DND-41 (cell line): ENCODE results near the gene GNA14.

ENCODE experiments used
- ATAC-seq: fragments of 200-7000 bp; cut with Tn5 transposase; 3 replicates; pipeline ENCODE4 v1.9.1; 2021; ENCODE audit warnings: low read depth; ENCODE audit not compliant: insufficient read depth
- DNase-seq: peaks from one replicate; pipeline ENCODE4 v3.0.0-alpha.2; 2020
- H2AFZ ChIP-seq: 2 replicates; pipeline ENCODE4 v1.6.0; 2012; ENCODE audit warnings: low read depth, low read length
- H3K27ac ChIP-seq: 2 replicates; pipeline ENCODE4 v1.5.1; 2012; ENCODE audit warnings: low read length, inconsistent platforms
- H3K27me3 ChIP-seq: fragments of 200-600 bp; sonication (generic); 2 replicates; pipeline ENCODE4 v1.6.0; 2012; ENCODE audit warnings: low read length, mild to moderate bottlenecking, inconsistent platforms; ENCODE audit not compliant: insufficient read depth, poor library complexity
- H3K36me3 ChIP-seq: 2 replicates; pipeline ENCODE4 v1.5.1; 2012; ENCODE audit warnings: low read length, inconsistent platforms; ENCODE audit not compliant: insufficient read depth
- H3K4me1 ChIP-seq: 2 replicates; pipeline ENCODE4 v1.5.1; 2012; ENCODE audit warnings: mild to moderate bottlenecking, low read length; ENCODE audit not compliant: insufficient read depth
- H3K4me2 ChIP-seq: 2 replicates; pipeline ENCODE4 v1.6.0; 2012; ENCODE audit warnings: mild to moderate bottlenecking, moderate library complexity, low read length, inconsistent platforms; ENCODE audit not compliant: insufficient read depth
- H3K4me3 ChIP-seq, 2 experiments: fragments of 200-600 bp in 1 of 2; shearing (Covaris generic) in 1 of 2; 2 replicates each; pipeline ENCODE4 v1.5.1; 2012 to 2016; ENCODE audit warnings: inconsistent platforms in 2 of 2, low read length in 2 of 2, mild to moderate bottlenecking in 2 of 2, low read depth in 1 of 2, moderate library complexity in 1 of 2
- H3K79me2 ChIP-seq: 2 replicates; pipeline ENCODE4 v1.6.0; 2012; ENCODE audit warnings: low read length, inconsistent platforms; ENCODE audit not compliant: insufficient read depth
- H3K9ac ChIP-seq: 2 replicates; pipeline ENCODE4 v1.6.0; 2012; ENCODE audit warnings: low read depth, mild to moderate bottlenecking, inconsistent platforms, low read length, moderate library complexity
- H3K9me3 ChIP-seq: 2 replicates; pipeline ENCODE4 v1.5.1; 2012; ENCODE audit warnings: low read length, moderate library complexity, mild to moderate bottlenecking, inconsistent platforms; ENCODE audit not compliant: insufficient read depth, severe bottlenecking
- H4K20me1 ChIP-seq: 2 replicates; pipeline ENCODE4 v1.6.0; 2012; ENCODE audit warnings: low read length; ENCODE audit not compliant: insufficient read depth
- EZH2 ChIP-seq: IDR thresholded peaks from 3 replicates; pipeline ENCODE4 v1.6.1; 2012; ENCODE audit warnings: borderline replicate concordance, low read depth, mild to moderate bottlenecking, moderate library complexity, low read length, inconsistent platforms; ENCODE audit not compliant: severe bottlenecking
- TF ChIP-seq, protein P1 (sequence below): IDR thresholded peaks from 2 replicates; pipeline ENCODE4 v1.5.1; 2012; ENCODE audit warnings: borderline replicate concordance, low read length, moderate library complexity, mild to moderate bottlenecking; ENCODE audit not compliant: poor library complexity, severe bottlenecking; ENCODE audit errors: extremely low read depth

GNA14 gene

DNA sequence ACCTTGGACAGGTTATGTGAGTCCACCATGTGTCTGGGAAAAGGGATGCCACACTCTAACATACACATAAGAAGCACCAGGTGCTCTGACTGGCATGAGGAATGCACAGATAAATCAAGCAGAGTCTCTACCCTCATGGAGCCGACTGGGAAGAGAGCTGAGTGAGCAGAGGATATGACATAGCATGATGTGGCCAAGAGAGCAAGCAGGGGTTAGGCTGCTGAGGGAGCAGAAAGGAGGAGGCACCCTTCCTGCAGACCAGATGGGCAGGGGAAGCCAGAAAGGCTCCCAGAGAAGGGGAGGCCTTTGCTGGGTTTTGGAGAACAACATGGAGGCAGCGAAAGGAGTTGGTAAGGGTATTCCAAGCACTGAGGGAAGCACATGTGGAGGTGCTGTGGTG is 223.1 kb downstream of the GNA14 start:
- Histone ChIP-seq H3K4me3 (no peak overlapping the region), H3K27ac (no peak overlapping the region), H4K20me1 (no peaks in the 10 kb centered on the region), H3K27me3 (no peaks in the 10 kb centered on the region), H2AFZ (no peak overlapping the region), H3K4me1 (no peaks in the 10 kb centered on the region), H3K79me2 (no peaks in the 10 kb centered on the region), H3K4me2 (no peak overlapping the region), H3K9ac (no peak overlapping the region), H3K9me3 (no peaks in the 10 kb centered on the region), H3K36me3 (no peaks in the 10 kb centered on the region)
- ATAC-seq (no peak), DNase-seq (no peak)
- no peak for TF ChIP-seq EZH2
- TF ChIP-seq, protein P1, sequence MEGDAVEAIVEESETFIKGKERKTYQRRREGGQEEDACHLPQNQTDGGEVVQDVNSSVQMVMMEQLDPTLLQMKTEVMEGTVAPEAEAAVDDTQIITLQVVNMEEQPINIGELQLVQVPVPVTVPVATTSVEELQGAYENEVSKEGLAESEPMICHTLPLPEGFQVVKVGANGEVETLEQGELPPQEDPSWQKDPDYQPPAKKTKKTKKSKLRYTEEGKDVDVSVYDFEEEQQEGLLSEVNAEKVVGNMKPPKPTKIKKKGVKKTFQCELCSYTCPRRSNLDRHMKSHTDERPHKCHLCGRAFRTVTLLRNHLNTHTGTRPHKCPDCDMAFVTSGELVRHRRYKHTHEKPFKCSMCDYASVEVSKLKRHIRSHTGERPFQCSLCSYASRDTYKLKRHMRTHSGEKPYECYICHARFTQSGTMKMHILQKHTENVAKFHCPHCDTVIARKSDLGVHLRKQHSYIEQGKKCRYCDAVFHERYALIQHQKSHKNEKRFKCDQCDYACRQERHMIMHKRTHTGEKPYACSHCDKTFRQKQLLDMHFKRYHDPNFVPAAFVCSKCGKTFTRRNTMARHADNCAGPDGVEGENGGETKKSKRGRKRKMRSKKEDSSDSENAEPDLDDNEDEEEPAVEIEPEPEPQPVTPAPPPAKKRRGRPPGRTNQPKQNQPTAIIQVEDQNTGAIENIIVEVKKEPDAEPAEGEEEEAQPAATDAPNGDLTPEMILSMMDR: no peak

DNA sequence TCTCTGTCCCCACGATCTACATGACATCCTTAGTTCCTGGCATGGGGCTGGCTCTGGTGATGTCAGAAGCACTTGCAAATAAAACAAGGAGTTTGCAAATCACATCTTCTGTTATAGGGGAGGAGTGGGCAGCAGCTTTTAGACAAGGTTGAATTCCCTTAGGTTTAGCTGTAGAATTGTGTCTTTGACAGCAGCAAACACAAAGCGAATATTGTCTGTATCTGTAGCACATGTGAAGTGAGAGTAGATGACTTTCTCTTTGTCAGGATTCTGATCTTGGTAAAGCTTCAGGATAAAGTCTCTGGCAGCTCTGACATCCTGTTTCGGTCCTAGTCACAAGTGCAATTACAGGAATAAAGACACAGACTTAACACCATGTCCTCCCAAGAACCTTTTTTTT is 224.3 kb downstream of the GNA14 start:
- no peak for ATAC-seq
- H3K4me1 ChIP-seq: no peaks in the 10 kb centered on the region
- H3K4me3 ChIP-seq: no peak overlapping the region
- H3K4me2 ChIP-seq: no peak overlapping the region
- no peak overlapping the region for H3K27ac ChIP-seq
- TF ChIP-seq, protein P1: no peak
- no peak for TF ChIP-seq EZH2
- no peaks in the 10 kb centered on the region for H3K27me3 ChIP-seq
- H3K79me2 ChIP-seq: no peaks in the 10 kb centered on the region
- no peak overlapping the region for H3K9ac ChIP-seq
- no peaks in the 10 kb centered on the region for H3K36me3 ChIP-seq
- H2AFZ ChIP-seq: no peak overlapping the region
- no peak for DNase-seq
- H3K9me3 ChIP-seq: no peaks in the 10 kb centered on the region
- H4K20me1 ChIP-seq: no peaks in the 10 kb centered on the region

DNA sequence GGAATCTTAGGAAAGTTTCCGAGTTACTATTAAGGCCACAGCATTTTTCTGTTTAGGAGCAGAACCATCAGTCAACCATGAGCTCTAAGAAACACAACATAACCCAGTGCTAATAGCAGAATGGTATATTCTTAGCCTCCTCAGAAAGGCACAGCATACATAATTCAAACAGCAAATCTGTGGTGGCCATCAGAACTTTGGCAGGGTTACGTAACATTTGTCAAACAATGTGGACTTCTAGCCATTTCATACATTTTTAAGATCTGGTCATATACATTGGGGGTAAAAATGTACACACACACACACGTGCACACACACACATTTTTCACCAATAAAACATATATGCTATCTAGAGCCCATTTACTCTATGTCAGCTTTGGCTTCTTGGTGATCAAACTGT is 225.2 kb downstream of the GNA14 start:
- H3K4me2 ChIP-seq: no peak overlapping the region
- no peak overlapping the region for H2AFZ ChIP-seq
- no peak for ATAC-seq
- H3K4me3 ChIP-seq: no peak overlapping the region
- no peaks in the 10 kb centered on the region for H3K4me1 ChIP-seq
- no peaks in the 10 kb centered on the region for H4K20me1 ChIP-seq
- H3K27me3 ChIP-seq: no peaks in the 10 kb centered on the region
- no peak for TF ChIP-seq EZH2
- TF ChIP-seq, protein P1: no peak
- no peaks in the 10 kb centered on the region for H3K79me2 ChIP-seq
- H3K9me3 ChIP-seq: no peaks in the 10 kb centered on the region
- no peak for DNase-seq
- no peak overlapping the region for H3K9ac ChIP-seq
- no peaks in the 10 kb centered on the region for H3K36me3 ChIP-seq
- no peak overlapping the region for H3K27ac ChIP-seq
